HG03432 (cell line): ENCODE measurements around the gene APOLD1.
A peak's percentile ranks its signal among the peaks of the same experiment; 100 is the strongest.
"Not testable (repeated sequence)": the region's sequence is repeated elsewhere in the genome, so short reads cannot be mapped to it uniquely, and the experiment has no call there.

Experiments
- ATAC-seq: cut with Tn5 transposase; IDR thresholded peaks from one replicate; pipeline ENCODE4 v1.9.1; 2021; ENCODE audit warnings: mild to moderate bottlenecking, moderate library complexity; ENCODE audit not compliant: unreplicated experiment

The APOLD1 gene

DNA sequence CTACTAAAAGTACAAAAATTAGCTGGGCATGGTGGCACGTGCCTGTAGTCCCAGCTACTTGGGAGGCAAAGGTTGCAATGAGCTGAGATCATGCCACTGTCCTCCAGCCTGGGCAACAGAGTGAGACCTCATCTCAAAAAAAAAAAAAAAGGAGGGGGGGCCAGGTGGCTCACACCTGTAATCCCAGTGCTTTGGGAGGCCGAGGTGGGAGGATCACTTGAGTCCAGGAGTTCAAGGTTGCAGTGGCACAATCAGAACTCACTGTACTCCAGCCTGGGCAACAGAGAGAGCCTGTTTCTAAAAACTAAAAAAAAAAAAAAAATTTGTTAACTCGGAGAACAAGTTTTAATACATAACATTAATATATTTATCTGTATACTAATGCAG is 22.1 kb downstream of the APOLD1 start:
- ATAC-seq = not testable (repeated sequence)

GRCh38 chr12:12807970-12808702 is 22.7 kb downstream of the APOLD1 start:
- peak; percentile 70 for ATAC-seq

- ATAC-seq = no peak
These were observed 25.1 kb downstream of the APOLD1 start for GRCh38 chr12:12810553-12811021.

DNA sequence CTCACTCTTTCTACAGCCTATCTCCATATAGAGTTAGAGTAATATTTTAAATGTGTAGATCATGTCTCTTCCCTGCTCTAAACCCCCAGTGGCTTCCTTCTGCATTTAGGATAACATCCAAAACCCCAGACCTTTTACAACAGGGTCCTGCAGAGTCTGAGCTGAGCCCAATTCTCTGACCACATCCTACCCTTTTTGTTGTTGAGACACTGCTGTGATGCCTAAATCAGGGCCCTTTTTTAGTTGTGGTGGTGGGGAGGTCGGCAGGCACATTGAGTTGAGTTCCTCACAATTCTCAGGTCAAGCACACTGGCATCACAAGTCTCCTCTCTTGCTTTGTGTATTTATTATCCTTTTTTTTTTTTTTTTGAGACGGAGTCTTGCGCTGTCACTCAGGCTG is 25.9 kb downstream of the APOLD1 start:
- no peak for ATAC-seq

DNA sequence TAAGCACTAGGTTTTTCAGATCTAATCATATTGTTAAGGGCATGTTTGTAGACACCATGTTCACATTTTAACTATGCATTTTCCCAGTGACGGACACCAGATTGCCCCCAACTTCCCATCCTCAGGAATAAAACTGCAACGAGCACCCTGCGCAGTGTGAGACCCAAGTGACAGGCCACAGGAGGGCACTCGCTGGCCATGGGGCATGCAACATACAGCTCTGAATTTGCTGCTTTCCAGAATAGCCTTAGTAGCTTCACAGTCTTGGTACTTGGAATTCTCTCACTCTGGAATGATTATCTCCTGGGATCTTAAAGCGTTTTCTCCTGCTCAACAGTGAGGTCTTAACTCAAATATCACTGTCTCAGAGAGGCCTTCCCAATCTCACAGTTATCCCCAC is 26.7 kb downstream of the APOLD1 start:
- ATAC-seq = no peak

GRCh38 chr12:12812618-12813119 is 27.2 kb downstream of the APOLD1 start:
- ATAC-seq = no peak

DNA sequence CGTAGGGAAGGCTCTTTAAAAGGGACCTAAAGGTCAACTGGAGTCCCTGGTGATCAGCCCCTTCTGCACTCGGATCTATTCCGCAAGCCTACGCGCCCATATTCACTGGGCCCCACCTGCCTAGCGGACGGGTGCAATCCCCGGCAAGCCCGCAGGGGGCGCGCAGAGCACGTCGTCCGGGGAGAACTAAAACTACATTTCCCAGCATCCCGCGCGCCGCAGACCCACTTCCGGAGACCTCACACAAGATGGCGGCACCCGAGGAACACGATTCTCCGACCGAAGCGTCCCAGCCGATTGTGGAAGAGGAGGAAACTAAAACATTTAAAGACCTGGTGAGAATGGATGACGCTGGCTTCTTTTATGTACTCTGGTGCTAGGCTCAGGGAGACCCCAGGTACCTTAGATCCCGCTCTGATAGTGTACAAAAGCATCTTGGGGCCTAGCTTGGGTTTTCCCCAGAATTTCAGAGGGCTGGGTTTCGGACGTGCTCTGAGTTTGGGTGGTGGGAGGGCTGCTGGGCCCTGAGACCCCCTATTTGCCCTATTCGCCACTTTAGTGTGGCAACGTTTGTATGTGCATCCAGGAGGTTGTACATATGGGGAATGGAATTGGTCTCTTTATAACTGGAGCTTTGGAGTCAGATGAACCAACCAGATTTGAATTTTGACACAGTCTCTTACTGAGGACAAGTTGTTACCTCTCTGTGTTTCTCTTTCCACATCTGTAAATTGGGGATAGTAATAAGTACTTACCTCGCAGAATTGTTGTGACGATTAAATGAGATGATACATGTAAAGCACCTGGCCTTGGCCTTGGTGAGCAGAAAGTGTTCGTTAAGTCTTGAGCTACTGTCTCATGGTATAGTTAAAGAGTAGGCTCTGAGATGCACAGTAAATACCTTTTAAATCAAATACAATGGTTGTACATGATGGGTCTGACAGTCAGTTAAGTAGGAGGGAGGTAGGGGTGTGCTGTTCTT is 28.0 kb downstream of the APOLD1 start, which contains the start of gene DDX47:
Gene DDX47 (plus strand): TSS at position 227 of the 982 bp plus-strand sequence. CDS start 22 bp downstream, at position 249.
- peak; percentile 88 for ATAC-seq

DNA sequence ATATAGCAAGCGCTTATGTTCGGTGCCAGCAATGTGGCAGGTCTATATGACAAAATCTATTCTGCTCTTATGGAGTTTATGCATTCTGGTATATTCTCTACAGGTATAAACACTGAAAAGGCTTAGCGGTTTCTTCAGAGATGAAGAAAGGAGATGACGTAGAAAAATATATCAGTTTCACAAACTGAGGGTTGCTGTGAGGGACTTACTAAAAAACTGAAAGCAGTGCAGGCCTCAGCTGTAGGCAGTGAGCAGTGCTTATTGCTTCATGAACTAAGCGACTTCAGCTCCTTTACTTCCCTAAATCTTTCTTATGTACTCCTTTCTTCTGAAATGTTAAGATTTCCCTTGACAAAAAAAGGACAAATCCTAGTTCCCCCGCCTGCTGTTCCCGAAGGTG is 32.2 kb downstream of the APOLD1 start:
- ATAC-seq = peak; percentile 32

GRCh38 chr12:12818701-12819100 is 33.2 kb downstream of the APOLD1 start:
- no peak for ATAC-seq

DNA sequence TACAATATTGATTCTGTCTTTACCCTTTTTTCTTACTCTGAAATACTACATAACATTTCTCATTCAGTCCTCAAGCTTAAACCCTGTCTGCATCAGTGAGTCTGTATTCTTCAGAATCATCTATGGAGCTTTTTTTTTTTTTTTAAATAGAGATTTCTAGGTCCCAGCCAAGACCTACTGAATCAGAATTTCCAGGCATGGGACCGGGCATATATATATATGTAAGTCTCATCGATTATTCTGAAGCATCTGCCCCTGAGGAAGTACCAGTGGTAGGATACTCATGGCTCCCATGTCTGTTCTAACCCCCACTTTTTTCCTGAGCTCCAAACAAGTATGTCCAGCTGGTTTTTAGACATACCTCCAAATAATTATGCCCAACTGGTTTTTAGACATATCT is 33.8 kb downstream of the APOLD1 start:
- no peak for ATAC-seq

DNA sequence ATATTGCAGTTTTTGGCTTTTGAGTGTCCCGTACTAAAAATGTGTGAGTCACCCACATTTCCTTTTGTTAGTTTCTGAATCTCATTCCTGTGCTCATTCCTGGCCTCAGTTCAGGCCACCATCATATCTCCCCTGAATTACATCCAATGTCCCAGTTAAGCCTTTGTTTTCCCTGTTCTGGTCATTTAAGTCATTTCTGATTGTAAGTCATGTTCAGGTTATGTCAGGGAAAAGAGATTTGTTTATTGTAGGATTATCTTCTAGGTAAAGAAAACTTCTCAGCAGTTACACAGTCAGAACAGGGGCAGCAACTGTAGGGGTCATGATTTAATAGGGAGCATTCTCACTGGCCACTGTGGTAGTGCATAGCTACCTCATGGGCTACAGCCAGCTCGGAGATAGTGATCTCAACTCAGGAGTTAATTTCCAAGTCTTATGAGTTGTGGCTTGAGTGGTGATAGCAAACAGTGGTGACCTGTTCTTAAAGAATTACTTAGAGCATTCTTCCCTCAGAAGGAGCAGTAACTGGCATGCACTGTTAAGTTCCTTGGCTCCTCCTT is 34.4 kb downstream of the APOLD1 start:
- no peak for ATAC-seq

GRCh38 chr12:12820376-12820775 is 34.9 kb downstream of the APOLD1 start:
- ATAC-seq = not testable (repeated sequence)

DNA sequence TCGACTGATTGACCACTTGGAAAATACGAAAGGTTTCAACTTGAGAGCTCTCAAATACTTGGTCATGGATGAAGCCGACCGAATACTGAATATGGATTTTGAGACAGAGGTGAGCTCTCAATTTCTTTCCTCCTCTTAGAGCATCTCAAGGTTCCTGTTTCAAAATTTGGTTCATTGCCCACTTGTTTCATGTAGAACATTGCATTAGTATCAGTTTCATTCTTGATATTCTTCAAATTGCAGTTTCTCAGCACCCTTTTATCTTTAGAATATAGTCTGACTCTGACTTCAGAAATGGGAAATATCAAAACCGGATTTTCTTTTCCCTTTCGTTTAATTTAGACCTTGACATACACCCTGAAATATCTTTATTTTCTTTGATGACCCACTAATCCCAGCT is 36.5 kb downstream of the APOLD1 start:
- peak; percentile 74 for ATAC-seq

- no peak for ATAC-seq
These were observed 37.4 kb downstream of the APOLD1 start for GRCh38 chr12:12822886-12823285.

- ATAC-seq = no peak
These were observed 37.8 kb downstream of the APOLD1 start for GRCh38 chr12:12823300-12823699.

DNA sequence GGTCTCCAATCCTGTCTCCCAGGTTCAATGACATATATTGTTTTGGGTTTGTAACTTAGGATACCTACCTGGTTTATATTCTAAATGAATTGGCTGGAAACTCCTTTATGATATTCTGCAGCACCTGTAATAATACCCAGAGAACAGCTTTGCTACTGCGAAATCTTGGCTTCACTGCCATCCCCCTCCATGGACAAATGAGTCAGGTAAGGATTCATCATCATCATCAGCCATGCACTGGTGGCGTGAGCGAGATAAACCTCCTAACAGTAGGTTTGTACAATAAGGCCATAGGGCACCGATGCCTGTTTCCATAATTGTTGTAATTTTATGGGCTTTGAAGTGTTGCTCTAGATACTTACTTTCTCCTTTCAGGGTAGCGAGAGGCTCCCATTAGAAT is 38.4 kb downstream of the APOLD1 start:
- no peak for ATAC-seq

DNA sequence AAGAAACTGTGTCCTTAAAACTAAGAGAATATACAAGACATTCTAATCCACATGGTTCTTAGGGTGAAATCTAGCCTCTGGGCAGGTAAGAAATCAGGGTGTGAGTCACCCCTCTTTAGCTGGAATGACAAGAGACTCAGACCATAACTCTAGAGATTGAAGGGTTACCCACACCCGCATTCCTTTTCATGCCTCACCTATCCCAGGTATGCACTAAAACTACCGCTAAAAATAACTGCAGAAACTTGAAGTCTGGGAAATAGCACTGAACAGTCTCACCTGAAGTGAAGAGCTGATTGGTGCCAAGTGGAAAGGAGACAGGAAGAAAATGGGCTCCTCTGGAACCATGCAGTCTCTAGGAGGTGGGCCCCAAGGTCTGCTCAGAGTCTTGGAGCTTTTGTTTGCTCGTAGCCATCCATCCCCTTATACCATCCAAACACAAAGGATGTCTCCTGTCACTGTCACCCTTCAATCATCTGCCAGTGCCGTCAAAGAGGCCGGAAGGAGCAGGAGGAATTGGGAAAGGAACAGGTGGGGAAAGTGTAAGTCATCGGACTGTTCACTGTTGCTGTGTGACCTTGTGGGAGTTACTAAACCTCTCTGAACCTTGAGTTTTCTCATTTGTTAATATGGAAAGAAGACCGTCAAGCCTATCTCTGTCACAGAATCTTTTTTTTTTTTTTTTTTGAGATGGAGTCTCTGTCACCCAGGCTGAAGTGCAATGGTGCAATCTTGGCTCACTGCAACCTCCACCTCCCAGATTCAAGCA is 50.1 kb downstream of the APOLD1 start:
- ATAC-seq = no peak

DNA sequence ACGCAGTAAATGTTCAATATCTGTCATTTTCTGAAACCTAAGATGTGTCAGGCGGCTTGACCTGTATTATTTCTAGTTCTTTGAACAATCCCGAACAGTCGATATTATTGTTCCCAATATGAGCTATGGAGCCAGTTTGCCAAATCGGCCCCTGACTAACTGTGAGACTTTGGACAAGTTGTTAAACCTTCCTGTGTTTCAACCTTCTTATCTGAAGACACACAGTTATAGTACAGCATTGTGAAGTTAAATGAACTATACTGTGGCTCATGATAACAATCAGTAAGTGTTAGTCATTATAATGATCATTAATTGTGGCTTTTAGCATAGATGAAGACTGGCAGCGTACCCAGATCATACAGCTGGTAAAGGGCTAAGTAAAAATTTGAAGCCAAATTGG is 51.1 kb downstream of the APOLD1 start:
- ATAC-seq = no peak

DNA sequence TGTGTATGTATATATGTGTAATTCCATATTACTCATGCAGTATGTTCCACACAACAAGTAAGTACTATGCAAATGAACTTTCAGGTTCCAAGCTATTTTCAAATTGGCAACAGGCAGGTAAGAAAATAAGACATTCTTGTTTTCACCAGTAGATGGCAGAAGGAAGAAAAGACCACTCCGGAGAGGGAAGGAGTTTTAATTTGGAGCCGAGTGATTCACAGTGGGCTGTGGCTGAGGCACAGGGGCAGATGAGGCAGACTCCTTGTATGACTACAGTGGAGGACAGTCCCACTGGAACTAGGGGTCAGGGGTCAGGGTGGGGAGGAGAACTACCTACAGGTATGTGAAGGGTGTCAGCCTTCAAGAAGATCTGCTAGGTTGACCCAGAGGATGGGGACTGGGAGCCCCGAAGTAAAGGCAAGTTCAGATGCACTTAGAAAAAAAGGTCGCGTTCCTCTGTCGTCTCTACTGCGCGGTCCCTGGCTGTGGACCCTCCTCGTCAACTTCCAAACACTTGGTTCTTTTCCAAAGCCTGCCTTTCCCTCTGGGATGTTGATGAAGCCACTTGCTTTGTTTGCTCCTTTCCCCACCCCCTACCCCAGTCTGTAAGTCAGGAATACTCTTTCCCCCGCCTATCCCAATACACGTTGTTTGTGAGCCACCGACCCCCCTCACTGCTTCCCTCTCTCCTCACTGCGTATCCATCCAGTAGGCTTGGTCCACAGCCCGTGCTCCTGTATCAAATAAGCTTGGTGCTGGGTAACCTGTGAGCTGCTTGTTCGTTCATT is 51.8 kb downstream of the APOLD1 start:
- ATAC-seq = peak; percentile 63

- ATAC-seq = no peak
These were observed 52.3 kb downstream of the APOLD1 start for GRCh38 chr12:12837813-12838153.
